ENCODE measurements around the gene SURF4. TPM values are rescaled to one million over a fixed set of nuclear protein-coding genes. Genes with fewer than 3 reads are reported as not detected.
"Not testable (repeated sequence)": the region's sequence is repeated elsewhere in the genome, so short reads cannot be mapped to it uniquely, and the experiment has no call there.

SURF4 gene
- total and polyA plus RNA-seq, 10 donors: 21.9 to 115 (median 90.0) TPM

- H3K9me3 ChIP-seq: no peaks in the 10 kb centered on the region
- H3K27ac ChIP-seq: no peak overlapping the region
- 77 to 87% (median 86%) methylated on average over 11 to 13 of the region's 13 CpGs for WGBS, 5 donors
- DNase-seq: peak; percentile 47
- intact Hi-C loops (cut with DNase I; ENCODE audit: low total_unique reads): no loop called here
- no peaks in the 10 kb centered on the region for H3K36me3 ChIP-seq
- TF ChIP-seq POLR2AphosphoS5 (IDR thresholded peaks at IDR 0.05) (no peak), CTCF (IDR thresholded peaks at IDR 0.05 in 8 of 11, conservative IDR thresholded peaks at IDR 0.05 in 3 of 11) (no peak)
- H3K4me1 ChIP-seq: no peaks in the 10 kb centered on the region
- no peaks in the 10 kb centered on the region for H3K27me3 ChIP-seq (replicated peaks in 1 of 7)
- no peak overlapping the region for H3K4me3 ChIP-seq
These were observed 55.4 kb downstream of the SURF4 start for GRCh38 chr9:133320421-133320881.

DNA sequence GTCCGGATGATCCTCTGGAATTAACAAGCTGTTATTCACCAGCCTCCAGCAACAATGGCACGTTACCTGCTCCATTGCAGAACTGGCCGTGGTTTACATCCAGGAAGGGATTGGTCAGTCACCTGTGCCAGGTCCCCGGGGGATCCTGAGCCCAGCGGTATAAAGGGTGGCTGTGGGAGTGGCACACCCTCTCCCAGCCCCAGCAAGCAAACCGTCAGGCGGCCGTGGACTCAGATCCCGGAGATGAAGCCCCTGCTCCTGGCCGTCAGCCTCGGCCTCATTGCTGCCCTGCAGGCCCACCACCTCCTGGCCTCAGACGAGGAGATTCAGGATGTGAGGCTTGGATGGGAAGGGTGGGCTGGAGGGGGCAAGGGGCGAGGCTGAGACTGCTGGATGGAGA, 58.3 kb downstream of the SURF4 start:
- H3K27ac ChIP-seq; H3K27me3 ChIP-seq (replicated peaks in 1 of 7); DNase-seq; H3K4me1 ChIP-seq; H3K36me3 ChIP-seq; intact Hi-C loops (cut with DNase I; ENCODE audit: low total_unique reads); H3K9me3 ChIP-seq; H3K4me3 ChIP-seq: not testable (repeated sequence)
- WGBS, 5 donors: 74 to 86% (median 82%) methylated on average over 2 to 13 of the region's 13 CpGs

- no peaks in the 10 kb centered on the region for H3K4me1 ChIP-seq
- TF ChIP-seq POLR2AphosphoS5 (IDR thresholded peaks at IDR 0.05) (no peak), POLR2A (IDR thresholded peaks at IDR 0.05) (no peak), CTCF (IDR thresholded peaks at IDR 0.05 in 8 of 11, conservative IDR thresholded peaks at IDR 0.05 in 3 of 11) (no peak)
- DNase-seq: no peak
- no peaks in the 10 kb centered on the region for H3K9me3 ChIP-seq
- no peak overlapping the region for H3K4me3 ChIP-seq
- intact Hi-C loops (cut with DNase I; ENCODE audit: low total_unique reads): no loop called here
- H3K27me3 ChIP-seq (replicated peaks in 1 of 7): no peaks in the 10 kb centered on the region
- H3K36me3 ChIP-seq: no peaks in the 10 kb centered on the region
- 69 to 91% (median 80%) methylated on average over 2 of the region's 2 CpGs for WGBS, 5 donors
- H3K27ac ChIP-seq: no peak overlapping the region
These were observed 59.9 kb downstream of the SURF4 start for GRCh38 chr9:133315997-133316396.

Small RNA genes lying within 50 kb of the gene (small RNA-seq; reads per million reads assigned to genes)
- gene RF00019: 0 reads per million in 4 donors
- 0 reads per million in 4 donors for gene SNORD24
- gene SNORD36A: 0 reads per million in 4 donors
- gene SNORD36B: 0 reads per million in 4 donors
- 0 reads per million in 4 donors for gene SNORD36C

Other genes with a start within 250 kb of the SURF4 start
- 10 to 100 TPM; 16.8 to 52.8 (median 31.2) TPM for gene GBGT1, start 212.1 kb downstream of the SURF4 start, total RNA-seq
- gene GBGT1, start 212.1 kb downstream of the SURF4 start, polyA plus RNA-seq: 10 to 100 TPM in 2 of 3 donors, 1 to 10 TPM in 1; 9.2 to 14.1 (median 10.7) TPM
- under 1 TPM in 1 of 7 donors, not detected in 6; 0.95 TPM for gene OBP2B, start 166.8 kb downstream of the SURF4 start, total RNA-seq
- gene OBP2B, start 166.8 kb downstream of the SURF4 start, polyA plus RNA-seq: under 1 TPM in 2 of 3 donors, not detected in 1; 0.16 to 0.38 TPM
- 1 to 10 TPM; 1.1 to 5.8 (median 2.7) TPM for gene ABO, start 100.9 kb downstream of the SURF4 start, total RNA-seq
- gene ABO, start 100.9 kb downstream of the SURF4 start, polyA plus RNA-seq: under 1 TPM; 0.26 to 0.96 (median 0.64) TPM
- 10 to 100 TPM; 13.2 to 20.0 (median 17.0) TPM for gene SURF6, start 39.9 kb downstream of the SURF4 start, total RNA-seq
- 10 to 100 TPM; 13.2 to 28.6 (median 17.4) TPM for gene SURF6, start 39.9 kb downstream of the SURF4 start, polyA plus RNA-seq
- 10 to 100 TPM; 26.4 to 33.7 (median 30.0) TPM for gene MED22, start 27.9 kb downstream of the SURF4 start, total RNA-seq
- 10 to 100 TPM; 13.3 to 23.1 (median 18.8) TPM for gene MED22, start 27.9 kb downstream of the SURF4 start, polyA plus RNA-seq
- 1,000 to 10,000 TPM; 1,381 to 1,842 (median 1,641) TPM for gene RPL7A, start 27.8 kb downstream of the SURF4 start, total RNA-seq
- gene RPL7A, start 27.8 kb downstream of the SURF4 start, polyA plus RNA-seq: 1,000 to 10,000 TPM; 3,611 to 6,342 (median 5,850) TPM
- 10 to 100 TPM; 31.4 to 37.7 (median 35.6) TPM for gene SURF1, start 19.6 kb downstream of the SURF4 start, total RNA-seq
- 10 to 100 TPM; 72.0 to 75.6 (median 72.5) TPM for gene SURF1, start 19.6 kb downstream of the SURF4 start, polyA plus RNA-seq
- 10 to 100 TPM in 5 of 7 donors, 1 to 10 TPM in 2; 6.5 to 19.9 (median 12.4) TPM for gene SURF2, start 19.5 kb downstream of the SURF4 start, total RNA-seq
- gene SURF2, start 19.5 kb downstream of the SURF4 start, polyA plus RNA-seq: 10 to 100 TPM; 31.4 to 32.6 (median 31.5) TPM
- under 1 TPM in 5 of 7 donors, not detected in 2; 0.29 to 0.98 (median 0.44) TPM for gene STKLD1, start 306 bp upstream of the SURF4 start, total RNA-seq
- 1 to 10 TPM in 2 of 3 donors, under 1 TPM in 1; 0.96 to 1.5 (median 1.0) TPM for gene STKLD1, start 306 bp upstream of the SURF4 start, polyA plus RNA-seq
- gene REXO4, start 42.0 kb upstream of the SURF4 start, total RNA-seq: 10 to 100 TPM; 21.5 to 25.8 (median 22.8) TPM
- gene REXO4, start 42.0 kb upstream of the SURF4 start, polyA plus RNA-seq: 10 to 100 TPM; 20.0 to 23.2 (median 20.1) TPM
- gene ADAMTS13, start 46.3 kb upstream of the SURF4 start, total RNA-seq: 1 to 10 TPM; 1.1 to 3.9 (median 1.6) TPM
- gene ADAMTS13, start 46.3 kb upstream of the SURF4 start, polyA plus RNA-seq: 1 to 10 TPM; 3.4 to 4.8 (median 3.9) TPM
- gene CACFD1, start 83.9 kb upstream of the SURF4 start, total RNA-seq: 10 to 100 TPM in 5 of 7 donors, 1 to 10 TPM in 2; 10.0 to 14.2 (median 12.6) TPM
- gene CACFD1, start 83.9 kb upstream of the SURF4 start, polyA plus RNA-seq: 10 to 100 TPM in 1 of 3 donors, 1 to 10 TPM in 2; 4.7 to 12.7 (median 6.6) TPM
- 10 to 100 TPM; 15.4 to 28.7 (median 20.9) TPM for gene SLC2A6, start 103.0 kb upstream of the SURF4 start, total RNA-seq
- 10 to 100 TPM; 15.4 to 35.0 (median 32.8) TPM for gene SLC2A6, start 103.0 kb upstream of the SURF4 start, polyA plus RNA-seq
- gene MYMK, start 148.9 kb upstream of the SURF4 start, total RNA-seq: not detected
- not detected for gene MYMK, start 148.9 kb upstream of the SURF4 start, polyA plus RNA-seq
- gene ADAMTSL2, start 158.6 kb upstream of the SURF4 start, total RNA-seq: 10 to 100 TPM in 1 of 7 donors, 1 to 10 TPM in 6; 1.6 to 10.1 (median 4.1) TPM
- gene ADAMTSL2, start 158.6 kb upstream of the SURF4 start, polyA plus RNA-seq: 10 to 100 TPM in 1 of 3 donors, 1 to 10 TPM in 2; 3.0 to 11.7 (median 4.5) TPM
- gene FAM163B, start 233.3 kb upstream of the SURF4 start, total RNA-seq: 1 to 10 TPM in 1 of 7 donors, under 1 TPM in 1, not detected in 5; 0.52 to 1.0 TPM
- gene FAM163B, start 233.3 kb upstream of the SURF4 start, polyA plus RNA-seq: under 1 TPM in 1 of 3 donors, not detected in 2; 0.11 TPM